Testis (tissue), 2 donors: ENCODE data around the gene PSMB4.

Source experiments
- CTCF ChIP-seq, 3 experiments: fragments of 450-650 bp in 2 of 3; fragments of 200-600 bp in 1 of 3; sonication (generic) in 1 of 3; IDR thresholded peaks; one replicate each; pipeline ENCODE4 v1.5.1; 2016 to 2019; ENCODE audit warnings: antibody characterized with exemption in 3 of 3, mild to moderate bottlenecking in 2 of 3, moderate library complexity in 1 of 3
- POLR2A ChIP-seq: fragments of 450-650 bp; IDR thresholded peaks from one replicate; pipeline ENCODE4 v1.6.1; 2017; ENCODE audit warnings: antibody characterized with exemption, mild to moderate bottlenecking, moderate library complexity

DNA sequence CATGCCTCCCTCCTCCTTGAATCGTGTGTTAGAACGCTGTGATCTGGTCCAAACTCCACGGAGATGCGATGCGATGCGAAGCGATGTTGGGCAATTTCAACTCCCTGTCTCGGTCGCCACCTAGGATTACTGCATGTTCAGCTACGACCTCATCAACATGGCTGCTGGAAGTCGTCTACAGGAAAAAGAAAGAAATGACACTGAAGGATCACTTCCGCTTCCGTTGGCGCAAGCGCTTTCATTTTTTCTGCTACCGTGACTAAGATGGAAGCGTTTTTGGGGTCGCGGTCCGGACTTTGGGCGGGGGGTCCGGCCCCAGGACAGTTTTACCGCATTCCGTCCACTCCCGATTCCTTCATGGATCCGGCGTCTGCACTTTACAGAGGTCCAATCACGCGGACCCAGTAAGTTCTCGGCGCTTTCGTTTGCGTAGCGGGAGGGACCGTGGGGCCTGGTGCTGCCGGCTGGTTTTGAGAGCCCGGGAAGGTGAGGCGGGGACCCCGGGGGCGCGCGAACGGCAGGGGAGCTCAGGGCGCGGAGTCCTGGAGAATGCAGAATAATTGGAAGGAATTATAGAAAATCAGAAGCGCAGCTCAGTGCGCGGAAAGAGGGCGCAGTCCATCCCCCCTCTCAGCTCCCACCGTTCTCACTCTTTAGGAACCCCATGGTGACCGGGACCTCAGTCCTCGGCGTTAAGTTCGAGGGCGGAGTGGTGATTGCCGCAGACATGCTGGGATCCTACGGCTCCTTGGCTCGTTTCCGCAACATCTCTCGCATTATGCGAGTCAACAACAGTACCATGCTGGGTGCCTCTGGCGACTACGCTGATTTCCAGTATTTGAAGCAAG lies at the start of gene PSMB4:
- TF ChIP-seq POLR2A = no peak
- TF ChIP-seq CTCF (IDR thresholded peaks at IDR 0.05) = peak in 2 of 3 experiments; percentile 17 to 29
